GM12878 (cell line): ENCODE results near the gene ELL2. TPM values are rescaled to one million over a fixed set of nuclear protein-coding genes. Genes with fewer than 3 reads are reported as not detected.

Source experiments
- ATAC-seq: fragments of 200-7000 bp; cut with Tn5 transposase; 3 replicates; pipeline ENCODE4 v1.9.1; 2020; ENCODE audit warnings: mild to moderate bottlenecking, moderate library complexity
- BruUV-seq: library from RNA; stranded (reverse); fragments of 400-500 nt; replicated peaks from 2 replicates; lab custom pipeline; 2021; lab: Mats Ljungman, UMichigan
- CTCF ChIA-PET: fragments of 300-600 bp; sonication (Branson Sonifier 250); formaldehyde crosslinking; extraction: SDS; loops from one replicate; lab custom pipeline; 2021; ENCODE audit warnings: inconsistent platforms; lab: Yijun Ruan, JAX
- POLR2A ChIA-PET: fragments of 350-600 bp; formaldehyde crosslinking; extraction: SDS; loops from one replicate; lab custom pipeline; 2021; ENCODE audit warnings: inconsistent platforms; lab: Charles Lee
- RAD21 ChIA-PET: fragments of 300-600 bp; sonication (Branson Sonifier 250); formaldehyde crosslinking; loops from one replicate; lab custom pipeline; 2023; ENCODE audit warnings: antibody characterized with exemption; ENCODE audit not compliant: unreplicated experiment; lab: Charles Lee
- SMC1A ChIA-PET: fragments of 300-600 bp; sonication (Branson Sonifier 250); formaldehyde crosslinking; loops from one replicate; lab custom pipeline; 2023; ENCODE audit not compliant: unreplicated experiment, uncharacterized antibody; lab: Charles Lee
- DNase-seq: peaks from one replicate; pipeline ENCODE4 v3.0.0-alpha.2; 2011; ENCODE audit warnings: low read depth, low spot score
- FAIRE-seq: peaks from 3 replicates; lab custom pipeline; 2011; peaks lifted over from hg19 to GRCh38; lab: Jason Lieb, UNC
- H2AFZ ChIP-seq: 2 replicates; pipeline ENCODE4 v1.6.0; 2011; ENCODE audit warnings: low read depth, low read length, control low read depth; ENCODE audit not compliant: control insufficient read depth
- H3K27ac ChIP-seq: 2 replicates; pipeline ENCODE4 v1.5.1; 2011; ENCODE audit warnings: control low read depth; ENCODE audit not compliant: control insufficient read depth, insufficient read depth
- H3K27me3 ChIP-seq, 2 experiments: replicated peaks in 1 of 2; 2 replicates each; pipeline versions ENCODE4 v1.6.0 to v1.6.1; 2011; ENCODE audit warnings: low read length in 1 of 2; ENCODE audit not compliant: control insufficient read depth in 2 of 2, insufficient read depth in 2 of 2
- H3K36me3 ChIP-seq, 2 experiments: 2 replicates each; pipeline ENCODE4 v1.5.1; 2011; ENCODE audit warnings: low read length in 1 of 2; ENCODE audit not compliant: control insufficient read depth in 2 of 2, insufficient read depth in 2 of 2
- H3K4me1 ChIP-seq: 2 replicates; pipeline ENCODE4 v1.6.1; 2011; ENCODE audit warnings: mild to moderate bottlenecking, low read length, moderate library complexity, mixed read lengths; ENCODE audit not compliant: control insufficient read depth, insufficient read depth
- H3K4me2 ChIP-seq: 2 replicates; pipeline ENCODE4 v1.6.0; 2011; ENCODE audit warnings: control low read depth; ENCODE audit not compliant: control insufficient read depth, insufficient read depth
- H3K4me3 ChIP-seq: fragments of 200-600 bp; sonication (generic); 2 replicates; pipeline ENCODE4 v1.5.1; 2016
- H3K79me2 ChIP-seq: 2 replicates; pipeline ENCODE4 v1.6.0; 2011; ENCODE audit warnings: low read length; ENCODE audit not compliant: control insufficient read depth, insufficient read depth
- H3K9ac ChIP-seq: 2 replicates; pipeline ENCODE4 v1.8.0; 2011; ENCODE audit warnings: low read length, control low read depth, mixed read lengths; ENCODE audit not compliant: control insufficient read depth, insufficient read depth
- H3K9me3 ChIP-seq: replicated peaks from 3 replicates; pipeline ENCODE4 v1.5.1; 2011; ENCODE audit warnings: mild to moderate bottlenecking, low read length; ENCODE audit not compliant: control insufficient read depth, insufficient read depth
- H4K20me1 ChIP-seq: 2 replicates; pipeline ENCODE4 v1.6.0; 2011; ENCODE audit not compliant: control insufficient read depth, insufficient read depth
- ATF7 ChIP-seq: fragments of 450-650 bp; IDR thresholded peaks from 2 replicates; pipeline ENCODE4 v1.6.1; 2016; ENCODE audit warnings: low read depth, mild to moderate bottlenecking
- BRCA1 ChIP-seq: IDR thresholded peaks from 2 replicates; pipeline ENCODE4 v1.6.1; 2011; ENCODE audit warnings: low read depth, low read length, improper control_type of control experiment
- CEBPZ ChIP-seq: fragments of 150-350 bp; IDR thresholded peaks from 2 replicates; pipeline ENCODE4 v1.6.1; 2016; ENCODE audit warnings: low read depth, low read length
- CTCF ChIP-seq, 3 experiments: IDR thresholded peaks in 2 of 3; conservative IDR thresholded peaks in 1 of 3; 2 replicates each; pipeline ENCODE4 v1.5.1; 2011; ENCODE audit warnings: low read depth in 3 of 3, low read length in 3 of 3, mild to moderate bottlenecking in 3 of 3, control low read depth in 2 of 3, moderate library complexity in 2 of 3, inconsistent platforms in 1 of 3, mixed read lengths in 1 of 3; ENCODE audit not compliant: control insufficient read depth in 2 of 3, insufficient read depth in 1 of 3; ENCODE audit errors: extremely low read depth in 1 of 3
- HDGF ChIP-seq: fragments of 450-650 bp; IDR thresholded peaks from 2 replicates; pipeline ENCODE4 v1.6.1; 2016; ENCODE audit warnings: antibody characterized with exemption
- IRF4 ChIP-seq: IDR thresholded peaks from 2 replicates; pipeline ENCODE4 v1.6.1; 2011; ENCODE audit warnings: low read depth, low read length
- JUND ChIP-seq: IDR thresholded peaks from 2 replicates; pipeline ENCODE4 v1.6.1; 2012; ENCODE audit warnings: low read depth, mild to moderate bottlenecking, low read length, improper control_type of control experiment, moderate library complexity
- LARP7 ChIP-seq: fragments of 450-650 bp; IDR thresholded peaks from 2 replicates; pipeline ENCODE4 v1.6.1; 2017; ENCODE audit warnings: mild to moderate bottlenecking
- NBN ChIP-seq: fragments of 450-650 bp; IDR thresholded peaks from 2 replicates; pipeline ENCODE4 v1.6.1; 2016
- PBX3 ChIP-seq: IDR thresholded peaks from 2 replicates; pipeline ENCODE4 v1.6.1; 2011; ENCODE audit warnings: mild to moderate bottlenecking, low read depth, low read length, moderate library complexity; ENCODE audit not compliant: insufficient replicate concordance
- SIN3A ChIP-seq: IDR thresholded peaks from 2 replicates; pipeline ENCODE4 v1.6.1; 2012; ENCODE audit warnings: low read depth, low read length, improper control_type of control experiment
- SUPT20H ChIP-seq: IDR thresholded peaks from 2 replicates; pipeline ENCODE4 v1.6.1; 2011; ENCODE audit warnings: low read depth, mild to moderate bottlenecking, low read length, moderate library complexity, borderline replicate concordance; ENCODE audit not compliant: control insufficient read depth
- TARDBP ChIP-seq: IDR thresholded peaks from 2 replicates; pipeline ENCODE4 v1.6.1; 2016; ENCODE audit warnings: borderline replicate concordance
- ZNF24 ChIP-seq: fragments of 450-650 bp; IDR thresholded peaks from 2 replicates; pipeline ENCODE4 v1.6.1; 2017; ENCODE audit warnings: antibody characterized with exemption, mild to moderate bottlenecking
- ZZZ3 ChIP-seq: IDR thresholded peaks from 2 replicates; pipeline ENCODE4 v1.6.1; 2011; ENCODE audit warnings: low read depth; ENCODE audit not compliant: control insufficient read depth, insufficient read length
- in situ Hi-C: fragments of 300-500 bp; cut with MboI; formaldehyde crosslinking; loops from 9 replicates; pipeline ENCODE4 v1.14.3; 2018; ENCODE audit warnings: mixed read lengths
- intact Hi-C: fragments of 100-400 bp; cut with micrococcal nuclease; formaldehyde crosslinking; loops from one replicate; pipeline ENCODE4 v1.14.2; 2022; ENCODE audit not compliant: unreplicated experiment
- polyA plus RNA-seq, 11 experiments: library from polyadenylated mRNA; depleted of rRNA in 4 of 11; unstranded in 6 of 11; stranded (reverse) in 5 of 11; fragments of >200 nt; fragmentation: Nextera tagmentation in 4 of 11; fragmentation: Illumina TruSeq in 1 of 11; extraction: Ambion mirVana in 4 of 11; extraction: Trizol in 1 of 11; gene quantifications; 1 replicate in 1 of 11; 2 replicates in 10 of 11; pipeline versions ENCODE4 v1.2.1 to v1.2.3, GENCODE V29; 2011 to 2016; ENCODE audit warnings: inconsistent platforms in 2 of 11, missing spikeins in 2 of 11, low read depth in 1 of 11
- total RNA-seq, 4 experiments: library from RNA; depleted of rRNA in 3 of 4; stranded (reverse); fragments of >200 nt in 3 of 4; fragmentation: Illumina TruSeq in 1 of 4; extraction: Trizol in 1 of 4; gene quantifications; 2 replicates each; pipeline versions ENCODE4 v1.2.1 to v1.2.3, GENCODE V29; 2013 to 2021
- TF ChIP-seq, protein P1 (sequence below): fragments of 450-650 bp; IDR thresholded peaks from 2 replicates; pipeline ENCODE4 v1.6.1; 2017; ENCODE audit warnings: borderline replicate concordance

ELL2 gene
- total and polyA plus RNA-seq, 10 of the 15 experiments (the other 5 are each of a cell fraction or from before 2014, with no cell fraction given) = 24.2 to 91.4 (median 57.4) TPM

DNA sequence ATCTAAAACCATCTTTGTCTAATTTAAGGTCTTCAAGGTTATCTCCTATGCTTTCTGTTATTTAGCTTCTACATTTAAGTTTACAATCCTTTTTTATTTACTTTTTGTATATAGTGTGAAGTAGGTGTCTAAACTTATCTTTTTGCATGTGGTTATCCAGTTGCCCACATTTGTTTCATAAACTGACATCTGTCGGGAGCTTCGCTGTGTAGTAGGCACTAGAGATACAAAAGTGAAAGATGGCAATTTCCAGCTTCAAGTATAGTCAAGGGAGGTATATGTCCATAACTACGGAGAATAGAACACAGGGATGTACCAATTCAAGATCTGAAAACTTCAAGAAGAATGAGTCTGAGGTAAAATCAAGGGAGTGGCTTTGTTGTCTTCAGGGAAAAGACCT, 38.7 kb upstream of the ELL2 start (continued):
- TF ChIP-seq CTCF (IDR thresholded peaks at IDR 0.05 in 2 of 3, conservative IDR thresholded peaks at IDR 0.05 in 1 of 3; ENCODE audit: control insufficient read depth in 2 of 3, extremely low read depth in 1 of 3, insufficient read depth in 1 of 3, low read depth in 3 of 3, low read length in 3 of 3) (no peak), SIN3A (no peak), BRCA1 (no peak), ZNF24 (no peak)

DNA sequence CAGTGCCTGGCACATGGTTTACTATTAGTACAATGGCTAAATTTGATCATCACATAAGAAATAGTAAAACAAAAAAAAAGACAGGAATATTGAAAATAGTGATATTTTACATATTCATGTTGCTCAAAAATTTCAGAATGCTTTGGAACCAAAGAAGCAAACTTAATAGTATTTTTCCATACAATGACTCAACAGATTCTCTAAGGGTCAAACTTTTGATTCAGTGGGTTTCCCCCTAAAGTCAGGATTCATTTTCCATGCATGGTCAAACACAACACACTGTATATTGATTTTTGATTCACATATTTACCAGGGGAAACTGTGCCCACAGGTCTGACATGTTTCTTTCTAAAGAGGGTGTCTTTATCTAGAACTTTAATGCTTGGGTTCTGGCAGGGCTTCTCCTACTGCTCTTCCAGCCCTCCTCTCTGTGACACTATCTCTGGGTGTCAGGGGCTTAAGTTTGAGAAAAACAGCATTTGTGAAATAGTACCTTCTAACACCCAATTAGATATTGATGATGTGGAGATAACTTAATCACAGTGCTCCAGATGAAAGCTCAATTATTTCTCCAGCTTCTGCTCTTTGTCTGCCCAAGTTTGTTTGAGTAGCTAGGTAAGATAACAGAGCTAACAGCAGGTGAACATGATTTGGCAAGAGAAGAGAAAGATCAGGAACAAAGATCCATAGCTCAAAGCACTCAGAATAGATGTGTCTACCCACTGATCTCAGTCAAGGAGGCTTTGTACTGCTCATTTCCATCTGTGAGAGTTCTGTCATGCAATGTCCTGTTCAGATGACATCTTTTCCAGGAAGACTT, 35.5 kb upstream of the ELL2 start:
- POLR2A ChIA-PET = interaction anchor here (0.7 kb wide), 1 partner anchor 11 kb away, joined by 3 read pairs; no protein-coding TSS in a partner anchor
- FAIRE-seq = no peak

More for the DNA sequence above, 35.5 kb upstream of the ELL2 start:
- intact Hi-C loops = no loop called here
- no peak overlapping the region for H3K27ac ChIP-seq
- H2AFZ ChIP-seq = no peak overlapping the region
- H3K36me3 ChIP-seq = no peaks in the 10 kb centered on the region
- ChIA-PET SMC1A (interaction anchor here (0.9 to 1.3 kb wide), 3 partner anchors 11 to 57 kb away, joined by 3 to 4 read pairs (median 3); no protein-coding TSS in a partner anchor), CTCF (no interaction called here), RAD21 (no interaction called here)
- no peak overlapping the region for H3K9ac ChIP-seq
- H3K79me2 ChIP-seq = no peaks in the 10 kb centered on the region
- H4K20me1 ChIP-seq = no peaks in the 10 kb centered on the region
- H3K27me3 ChIP-seq = no peaks in the 10 kb centered on the region
- TF ChIP-seq TARDBP = no peak
- no peak for TF ChIP-seq ZZZ3
- no peak for TF ChIP-seq LARP7
- TF ChIP-seq NBN = no peak
- no peak for TF ChIP-seq SUPT20H
- no peak for TF ChIP-seq HDGF
- TF ChIP-seq JUND = no peak
- no peak for TF ChIP-seq ATF7
- TF ChIP-seq, protein P1, sequence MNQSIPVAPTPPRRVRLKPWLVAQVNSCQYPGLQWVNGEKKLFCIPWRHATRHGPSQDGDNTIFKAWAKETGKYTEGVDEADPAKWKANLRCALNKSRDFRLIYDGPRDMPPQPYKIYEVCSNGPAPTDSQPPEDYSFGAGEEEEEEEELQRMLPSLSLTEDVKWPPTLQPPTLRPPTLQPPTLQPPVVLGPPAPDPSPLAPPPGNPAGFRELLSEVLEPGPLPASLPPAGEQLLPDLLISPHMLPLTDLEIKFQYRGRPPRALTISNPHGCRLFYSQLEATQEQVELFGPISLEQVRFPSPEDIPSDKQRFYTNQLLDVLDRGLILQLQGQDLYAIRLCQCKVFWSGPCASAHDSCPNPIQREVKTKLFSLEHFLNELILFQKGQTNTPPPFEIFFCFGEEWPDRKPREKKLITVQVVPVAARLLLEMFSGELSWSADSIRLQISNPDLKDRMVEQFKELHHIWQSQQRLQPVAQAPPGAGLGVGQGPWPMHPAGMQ = no peak
- TF ChIP-seq PBX3 = no peak
- TF ChIP-seq IRF4 = no peak
- TF ChIP-seq CEBPZ = no peak
- no peak for DNase-seq
- no peaks in the 10 kb centered on the region for H3K9me3 ChIP-seq
- no peak for ATAC-seq
- H3K4me2 ChIP-seq = no peak overlapping the region
- in situ Hi-C loops = no loop called here
- no peak overlapping the region for H3K4me3 ChIP-seq
- H3K4me1 ChIP-seq = no peaks in the 10 kb centered on the region
- no TSS peak for BruUV-seq
